Activated naive CD4-positive, alpha-beta T cell treated with Interleukin-2 at 50 U/mL for 16 hours (primary cell): ENCODE data around the gene WDR5B.
"Not testable (repeated sequence)": the region's sequence is repeated elsewhere in the genome, so short reads cannot be mapped to it uniquely, and the experiment has no call there.

Source experiments
- DNase-seq: peaks from one replicate; pipeline ENCODE4 v3.0.0-alpha.2; 2020

Gene WDR5B

DNA sequence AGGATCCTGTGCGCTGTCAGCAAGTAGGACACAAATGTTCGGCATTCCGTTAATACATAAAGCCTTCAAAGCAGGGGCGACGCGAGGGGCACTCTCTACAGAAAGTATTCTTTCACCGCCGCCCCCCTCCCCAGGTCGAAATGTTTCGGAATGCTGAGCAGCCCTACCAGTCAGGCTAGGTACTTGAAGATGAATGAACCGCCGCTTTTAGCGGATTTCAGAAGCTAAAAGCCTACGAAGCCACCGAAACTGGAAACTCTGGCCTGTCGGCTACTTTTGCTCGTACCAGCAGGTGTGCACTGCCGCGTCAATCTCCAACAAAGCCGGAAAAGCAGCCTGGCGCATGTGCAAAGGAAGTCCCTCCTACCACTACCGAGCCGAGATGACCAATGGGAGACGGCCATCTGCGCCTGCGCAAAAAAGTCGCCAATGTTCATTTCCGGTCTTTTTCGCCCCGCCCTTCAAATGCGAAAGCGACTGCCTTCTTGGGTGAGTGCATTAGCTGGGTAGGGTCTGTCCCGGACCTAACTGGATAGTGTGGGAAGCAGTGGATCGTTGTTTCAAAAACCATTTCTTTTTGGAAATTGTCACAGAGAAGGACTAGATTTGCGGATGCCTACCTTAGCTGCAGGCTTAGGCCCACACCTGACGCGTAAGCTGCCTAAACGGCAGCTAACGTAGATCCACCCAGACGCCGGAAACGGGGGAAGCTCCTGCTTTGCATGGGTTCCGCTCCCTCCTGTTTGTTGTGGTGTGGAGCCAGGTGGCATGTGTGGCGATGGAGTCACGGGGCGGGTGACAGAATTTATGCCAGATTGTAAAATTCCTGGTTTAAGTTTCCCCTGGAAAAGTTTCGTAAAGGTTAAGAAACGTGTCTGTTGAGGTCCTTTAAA is at the start of gene WDR5B:
TSS of gene WDR5B (minus strand) at position 301 of the 893 bp plus-strand sequence. CDS start 534 bp downstream, outside the sequence.
- peak; percentile 97 for DNase-seq

DNA sequence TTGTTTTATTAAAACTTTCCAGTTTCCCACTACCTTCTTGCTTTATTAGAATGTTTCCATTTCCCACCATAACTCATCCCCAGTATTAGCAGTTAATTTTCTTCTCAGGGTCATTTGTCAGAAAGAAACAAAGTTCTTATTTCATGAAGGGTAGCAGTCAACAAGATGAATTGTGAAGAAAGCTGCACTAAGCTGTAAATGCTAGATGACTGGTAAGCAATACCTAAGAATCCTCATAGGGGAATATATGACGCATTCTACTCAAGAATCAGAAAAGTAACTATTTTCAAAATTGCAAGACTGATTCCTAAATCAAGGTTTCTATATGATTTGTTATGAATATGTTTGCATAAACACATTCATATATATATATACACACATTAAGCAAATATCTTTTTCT is 48.8 kb upstream of the WDR5B start:
- no peak for DNase-seq

DNA sequence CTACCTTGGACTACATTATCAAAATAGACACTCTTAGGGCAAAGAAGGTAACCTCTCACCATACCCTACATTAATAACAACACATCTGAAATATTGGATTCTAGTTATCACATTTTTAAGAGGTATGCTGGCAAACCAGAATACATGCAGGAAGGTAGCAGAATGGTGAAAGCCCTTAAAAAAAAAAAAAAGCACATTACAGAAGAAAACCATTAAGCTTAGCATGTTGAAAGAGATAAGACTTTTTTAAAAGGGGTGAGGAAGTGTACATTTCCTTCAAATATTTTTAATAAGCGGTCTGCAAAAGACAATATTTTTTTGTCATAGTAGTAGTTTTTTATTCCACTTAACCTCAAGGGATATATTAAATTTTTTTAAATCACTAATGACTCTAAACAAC is 46.5 kb upstream of the WDR5B start:
- DNase-seq: no peak

DNA sequence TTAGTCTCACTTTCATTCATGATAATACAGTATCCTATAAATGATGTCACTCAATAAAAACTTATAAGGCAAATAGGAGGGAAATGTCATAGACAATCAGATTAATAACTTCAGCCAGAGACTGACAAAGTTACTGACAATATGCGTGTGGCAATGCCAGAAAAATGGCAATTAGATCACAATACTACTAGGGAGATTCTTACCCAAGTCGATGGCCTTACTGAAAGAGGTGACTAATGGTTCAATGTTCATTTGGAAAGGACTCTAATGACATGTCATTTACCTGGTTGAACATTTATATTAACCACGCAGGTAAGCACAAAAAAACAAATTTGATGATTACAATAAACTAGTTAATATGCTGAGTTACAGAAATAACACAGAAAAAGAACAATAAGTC is 45.9 kb upstream of the WDR5B start:
- no peak for DNase-seq

DNA sequence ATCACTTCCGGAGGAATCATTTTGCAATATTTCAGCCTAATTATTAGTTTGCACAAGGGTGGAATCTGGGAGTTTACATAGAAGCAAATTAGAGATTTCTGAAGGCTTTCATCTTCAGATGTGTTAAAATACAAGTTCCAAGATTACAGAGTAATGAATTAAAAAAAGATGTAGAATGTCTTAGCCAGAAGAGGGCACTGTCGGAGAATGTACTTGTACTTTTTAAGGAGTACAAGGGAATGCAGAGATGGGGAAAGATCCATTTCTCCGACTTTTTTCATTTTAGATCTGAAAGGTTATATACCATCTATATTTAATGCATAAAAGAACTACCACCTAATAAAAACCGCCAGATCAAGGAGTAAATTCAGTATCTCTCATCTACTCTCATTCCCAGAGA is 43.1 kb upstream of the WDR5B start:
- DNase-seq: no peak

DNA sequence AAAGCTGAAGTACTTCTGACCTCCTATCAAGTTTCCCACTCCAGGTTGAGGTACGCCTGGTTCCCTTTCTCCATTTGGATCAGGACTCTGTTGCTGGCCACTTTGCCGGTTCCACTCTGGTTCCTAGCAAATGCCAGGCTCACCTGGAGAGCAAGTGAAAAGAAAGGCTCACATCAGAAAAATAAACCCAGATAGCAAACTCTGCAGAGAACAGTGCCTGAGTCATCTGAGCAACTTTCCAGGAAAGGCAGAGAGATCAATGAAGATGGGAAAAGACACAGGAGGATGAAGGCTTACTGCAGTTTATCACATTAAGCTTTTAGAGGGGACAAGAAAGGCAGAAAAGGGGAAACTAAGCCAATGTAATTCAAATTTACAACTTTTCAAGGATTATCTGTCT is 41.8 kb upstream of the WDR5B start:
- no peak for DNase-seq

DNA sequence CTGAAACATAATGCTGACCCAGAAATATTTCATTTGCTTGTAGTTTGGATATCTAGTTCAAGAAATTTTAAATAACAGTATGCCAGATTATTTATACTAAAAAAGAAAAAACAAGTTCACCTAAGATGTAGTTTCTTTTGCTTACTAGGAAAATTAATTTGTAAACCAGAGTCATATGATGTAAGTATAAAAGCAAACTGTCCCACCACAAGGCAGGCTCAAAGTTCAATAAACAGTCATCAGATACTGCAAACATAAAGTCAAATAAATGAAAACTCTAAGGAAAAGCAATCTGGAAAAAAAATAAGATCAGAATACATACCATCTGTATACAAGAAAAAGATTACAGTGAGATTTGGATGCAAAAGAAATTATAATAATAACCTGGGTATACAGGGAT is 40.2 kb upstream of the WDR5B start:
- DNase-seq: no peak

DNA sequence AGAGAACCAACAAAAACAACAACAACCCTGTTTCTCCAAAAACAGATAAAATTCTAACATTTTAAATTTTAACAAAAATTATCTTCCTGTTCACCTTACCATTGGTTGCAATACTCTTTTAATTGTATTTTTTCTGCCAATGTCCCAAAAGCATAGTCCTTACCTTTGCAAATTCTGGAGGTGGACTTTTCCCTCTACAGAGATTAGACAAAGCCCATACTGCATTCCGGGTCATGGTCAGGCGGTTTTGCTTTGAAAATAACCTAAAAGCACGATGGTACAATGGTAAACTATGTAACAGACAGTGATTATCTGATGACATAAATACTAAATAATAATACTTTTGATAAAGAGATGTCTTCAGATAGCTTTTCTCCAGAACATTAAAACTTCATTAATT is 35.5 kb upstream of the WDR5B start:
- DNase-seq: no peak

DNA sequence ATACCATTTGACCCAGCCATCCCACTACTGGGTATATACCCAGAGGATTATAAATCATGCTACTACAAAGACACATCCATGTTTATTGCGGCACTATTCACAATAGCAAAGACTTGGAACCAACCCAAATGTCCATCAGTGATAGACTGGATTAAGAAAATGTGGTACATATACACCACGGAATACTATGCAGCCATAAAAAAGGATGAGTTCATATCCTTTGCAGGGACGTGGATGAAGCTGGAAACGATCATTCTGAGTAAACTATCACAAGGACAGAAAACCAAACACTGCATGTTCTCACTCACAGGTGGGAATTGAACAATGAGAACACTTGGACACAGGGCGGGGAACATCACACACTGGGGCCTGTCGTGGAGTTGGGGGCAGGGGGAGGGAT is 32.4 kb upstream of the WDR5B start:
- not testable (repeated sequence) for DNase-seq

DNA sequence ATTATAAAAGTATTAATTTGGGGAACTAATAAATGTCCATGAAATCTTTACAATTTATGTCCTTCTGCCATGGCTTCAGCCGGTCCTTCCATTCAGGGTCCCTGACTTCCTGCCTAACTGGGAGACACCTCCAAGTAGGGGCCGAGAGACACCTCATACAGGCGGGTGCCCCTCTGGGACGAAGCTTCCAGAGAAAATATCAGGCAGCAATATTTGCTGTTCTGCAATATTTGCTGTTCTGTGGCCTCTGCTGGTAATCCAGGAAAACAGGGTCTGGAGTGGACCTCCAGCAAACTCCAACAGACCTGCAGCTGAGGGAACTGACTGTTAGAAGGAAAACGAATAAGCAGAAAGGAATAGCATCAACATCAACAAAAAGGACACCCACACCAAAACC is 28.6 kb upstream of the WDR5B start:
- DNase-seq: not testable (repeated sequence)

DNA sequence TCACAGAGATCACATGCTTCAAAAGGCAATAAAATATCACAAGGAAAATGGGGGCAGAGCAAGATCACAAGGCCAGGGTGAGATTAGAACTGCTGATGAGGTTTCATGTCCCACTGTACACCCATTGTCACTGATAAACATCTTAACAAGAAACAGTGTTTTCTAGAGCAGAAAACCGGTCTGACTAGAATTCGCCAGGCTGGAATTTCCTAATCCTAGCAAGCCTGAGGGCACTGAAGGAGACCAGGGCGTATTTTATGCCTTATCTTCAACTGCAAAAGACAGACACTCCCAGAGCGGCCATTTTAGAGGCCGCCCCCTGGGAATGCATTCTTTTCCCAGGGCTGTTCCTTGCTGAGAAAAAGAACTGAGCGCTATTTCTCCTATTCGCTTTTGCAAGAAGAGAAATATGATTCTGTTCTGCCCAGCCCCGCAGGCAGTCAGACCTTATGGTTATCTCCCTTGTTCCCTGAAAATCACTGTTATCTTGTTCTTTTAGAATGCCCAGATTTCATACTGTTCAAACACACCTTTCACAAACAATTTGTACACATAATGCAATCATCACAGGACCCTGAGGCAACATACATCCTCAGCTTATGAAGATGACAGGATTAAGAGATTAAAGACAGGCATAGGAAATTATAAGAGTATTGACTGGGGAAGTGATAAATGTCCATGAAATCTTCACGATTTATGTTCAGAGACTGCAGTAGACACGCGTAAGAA is 28.1 kb upstream of the WDR5B start:
- DNase-seq: not testable (repeated sequence)

DNA sequence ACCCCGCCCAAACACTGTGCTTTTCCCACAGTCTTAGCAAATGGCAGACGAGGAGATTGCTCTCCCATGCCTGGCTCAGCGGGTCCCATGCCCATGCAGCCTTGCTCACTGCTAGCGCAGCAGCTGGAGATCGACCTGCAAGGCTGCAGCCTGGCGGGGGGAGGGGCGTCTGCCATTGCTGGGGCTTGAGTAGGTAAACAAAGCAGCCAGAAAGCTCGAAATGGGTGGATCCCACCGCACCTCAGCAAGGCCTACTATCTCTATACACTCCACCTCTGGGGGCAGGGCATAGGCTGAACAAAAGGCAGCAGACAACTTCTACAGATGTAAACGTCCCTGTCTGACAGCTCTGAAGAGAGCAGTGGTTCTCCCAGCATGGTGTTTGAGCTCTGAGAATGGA is 27.2 kb upstream of the WDR5B start:
- no peak for DNase-seq

DNA sequence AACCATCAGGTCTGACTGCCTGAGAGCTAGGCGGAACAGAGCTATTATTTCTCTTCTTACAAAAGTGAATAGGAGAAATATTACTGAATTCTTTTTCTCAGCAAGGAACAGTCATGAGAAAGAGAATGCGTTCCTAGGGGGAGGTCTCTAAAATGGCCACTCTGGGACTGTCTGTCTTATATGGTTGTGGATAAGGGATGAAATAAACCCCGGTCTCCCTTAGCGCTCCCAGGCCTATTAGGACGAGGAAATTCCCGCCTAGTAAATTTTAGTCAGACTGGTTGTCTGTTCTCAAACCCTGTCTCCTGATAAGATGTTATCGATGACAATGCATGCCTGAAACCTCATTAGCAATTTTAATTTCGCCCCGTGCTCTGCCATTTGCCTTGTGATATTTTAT is 20.1 kb upstream of the WDR5B start:
- DNase-seq: no peak

DNA sequence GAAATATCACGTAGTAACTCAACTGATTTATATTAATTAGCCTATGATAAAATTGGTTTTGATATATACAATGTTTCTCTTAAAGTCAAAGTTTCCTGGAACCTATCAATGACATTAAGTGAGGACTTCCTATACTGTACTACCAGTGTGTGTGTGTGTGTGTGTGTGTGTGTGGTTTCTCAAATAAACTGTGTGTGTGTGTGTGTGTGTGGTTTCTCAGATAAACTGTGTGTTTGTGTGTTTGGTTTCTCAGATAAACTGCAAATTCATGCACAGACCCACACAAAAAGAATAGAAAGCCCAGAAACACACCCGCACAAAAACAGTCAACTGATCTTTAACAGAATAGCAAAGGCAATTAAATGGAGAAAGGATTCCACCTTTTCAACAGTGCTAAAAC is 14.5 kb upstream of the WDR5B start:
- no peak for DNase-seq

DNA sequence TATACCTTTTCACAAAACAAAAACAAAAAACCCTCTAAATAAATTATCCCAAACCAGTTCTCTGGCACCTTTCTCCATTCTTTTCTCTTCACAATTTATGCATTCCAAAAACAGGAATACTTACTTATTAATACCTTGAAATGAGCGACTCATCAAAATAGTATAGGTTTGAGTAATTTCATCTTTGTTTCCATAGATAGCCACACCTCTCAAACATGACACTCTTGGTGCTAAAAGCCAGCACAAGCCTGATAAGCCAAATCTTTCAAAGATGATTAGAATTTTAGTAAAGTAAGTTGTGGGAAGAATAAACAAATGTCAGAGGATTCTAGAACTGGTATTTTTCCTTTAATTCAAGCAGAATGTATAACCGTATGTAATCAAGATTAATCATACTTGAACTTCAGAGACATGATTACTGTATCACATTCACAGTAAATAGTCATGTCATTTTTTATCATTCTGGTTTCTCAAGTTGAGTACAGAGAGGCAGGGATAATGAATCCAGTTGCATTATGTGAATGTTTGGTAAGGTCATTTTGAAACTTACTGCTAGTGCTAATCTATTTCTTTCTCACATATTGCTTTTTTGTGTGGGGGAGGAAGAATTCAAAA is 12.1 kb upstream of the WDR5B start:
- no peak for DNase-seq

DNA sequence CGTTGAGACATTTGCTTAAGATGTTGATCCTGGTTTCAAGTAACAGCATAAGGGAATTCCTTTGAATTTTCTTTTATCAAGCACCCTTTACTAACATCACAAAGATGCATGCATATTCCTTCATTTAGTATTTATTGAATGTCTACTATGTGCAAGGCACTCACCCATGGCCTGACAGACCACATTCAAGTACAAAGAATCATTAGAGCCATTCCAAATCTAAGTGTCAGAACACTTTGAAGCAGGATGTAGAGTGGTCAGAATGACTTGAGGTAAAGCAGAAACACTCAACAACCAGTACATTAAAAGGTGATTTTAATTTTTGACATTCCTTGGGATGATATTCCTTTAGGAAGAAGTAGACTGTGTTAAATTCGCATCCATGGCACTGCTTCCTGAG is 6.0 kb upstream of the WDR5B start:
- DNase-seq: no peak

DNA sequence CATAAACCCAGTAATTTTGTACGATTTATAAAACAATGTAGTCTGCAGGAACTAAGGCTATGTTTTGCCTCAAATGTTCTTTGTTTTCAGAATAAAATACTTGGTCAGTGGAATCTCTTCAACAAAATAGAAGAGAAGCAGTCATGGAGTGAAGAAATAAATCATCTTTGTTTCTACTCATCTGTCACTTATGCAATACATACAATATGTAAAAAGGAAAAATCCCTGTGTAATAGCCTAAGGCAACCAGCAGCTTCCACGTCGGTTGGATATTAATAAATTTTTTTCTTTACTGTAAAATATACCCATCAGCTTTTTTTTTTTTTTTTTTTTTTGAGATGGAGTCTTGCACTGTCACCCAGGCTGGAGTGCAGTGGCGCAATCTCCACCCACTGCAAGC is 5.2 kb upstream of the WDR5B start:
- no peak for DNase-seq

DNA sequence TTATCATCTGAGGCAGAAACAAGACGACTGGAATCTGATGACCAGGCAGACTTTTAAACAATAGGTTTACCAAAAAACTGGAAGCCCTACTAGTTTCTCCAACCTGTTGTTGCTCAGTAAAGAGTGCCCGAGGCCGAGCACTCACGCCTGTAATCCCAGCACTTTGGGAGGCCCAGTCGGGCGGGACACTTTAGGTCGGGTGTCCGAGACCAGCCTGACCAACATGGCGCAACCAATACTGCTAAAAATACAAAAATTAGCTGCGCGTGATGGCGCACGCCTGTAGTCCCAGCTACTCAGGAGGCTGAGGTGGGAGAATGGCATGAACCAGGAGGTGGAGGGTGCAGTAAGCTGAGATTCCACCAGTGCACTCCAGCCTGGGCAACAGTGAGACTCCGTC is 1.1 kb upstream of the WDR5B start:
- DNase-seq: no peak

DNA sequence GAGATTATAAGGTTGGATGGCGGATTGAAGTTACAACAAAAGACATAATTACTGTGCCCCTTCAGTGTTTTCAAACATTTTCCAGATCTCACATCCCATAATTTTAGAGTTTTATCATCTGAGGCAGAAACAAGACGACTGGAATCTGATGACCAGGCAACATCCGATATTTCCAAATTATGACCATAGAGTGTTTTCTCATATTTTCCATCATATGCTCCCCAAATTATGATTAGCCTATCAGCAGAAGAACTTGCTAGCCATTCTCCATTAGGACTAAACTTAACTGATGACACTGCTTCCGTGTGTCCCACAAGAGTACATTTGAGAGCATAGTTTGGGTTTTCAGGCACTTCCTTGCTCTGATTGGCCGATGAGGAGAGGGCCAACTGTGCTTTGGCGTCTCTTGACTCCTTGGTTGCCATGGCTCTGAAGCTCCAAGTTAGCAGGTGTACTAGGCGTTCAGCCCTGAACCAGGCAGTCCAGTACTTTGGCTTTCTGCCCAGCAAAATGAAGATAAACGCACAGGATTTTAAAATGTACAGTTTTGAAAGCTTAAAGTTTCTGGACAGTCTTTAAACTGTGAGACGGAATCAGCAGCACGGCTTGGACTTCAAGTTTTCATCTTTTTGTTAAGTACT is 638 bp downstream of the WDR5B start:
- DNase-seq: peak; percentile 43

DNA sequence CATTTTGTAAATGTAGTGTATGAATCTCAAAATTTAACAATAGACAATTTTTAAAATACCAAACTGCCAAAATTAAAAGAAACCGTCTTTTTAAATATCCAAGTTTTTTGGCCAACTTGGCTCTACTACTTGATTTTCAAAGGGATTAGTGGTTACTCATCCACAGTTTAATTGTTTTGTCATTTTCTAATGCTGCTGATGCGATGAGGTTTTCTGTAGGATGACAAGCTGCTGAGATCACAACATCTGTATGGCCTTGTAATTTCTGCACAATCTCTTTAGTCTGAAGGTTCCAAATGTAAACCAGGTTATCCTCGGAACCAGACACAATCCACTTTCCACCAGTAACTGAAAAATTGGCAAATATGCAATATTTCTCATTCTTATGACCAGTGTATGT is 1.5 kb downstream of the WDR5B start:
- no peak for DNase-seq

DNA sequence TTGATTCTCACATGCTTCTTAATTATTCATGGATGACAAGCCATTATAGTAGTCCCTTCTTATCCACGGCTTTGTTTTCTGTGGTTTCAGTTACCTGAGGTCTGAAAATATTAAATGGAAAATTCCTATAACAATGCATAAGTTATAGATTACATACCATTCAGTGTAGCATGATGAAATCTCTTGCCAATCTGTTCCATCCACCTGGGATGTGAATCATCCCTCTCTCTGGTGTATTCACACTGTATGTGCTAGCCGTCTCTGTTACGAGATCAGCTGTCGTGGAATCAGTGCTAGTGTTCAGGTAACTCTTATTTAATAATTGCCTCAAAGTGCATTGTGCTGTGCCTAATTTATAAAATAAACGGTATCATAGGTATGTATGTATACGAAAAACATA is 5.2 kb downstream of the WDR5B start:
- no peak for DNase-seq

DNA sequence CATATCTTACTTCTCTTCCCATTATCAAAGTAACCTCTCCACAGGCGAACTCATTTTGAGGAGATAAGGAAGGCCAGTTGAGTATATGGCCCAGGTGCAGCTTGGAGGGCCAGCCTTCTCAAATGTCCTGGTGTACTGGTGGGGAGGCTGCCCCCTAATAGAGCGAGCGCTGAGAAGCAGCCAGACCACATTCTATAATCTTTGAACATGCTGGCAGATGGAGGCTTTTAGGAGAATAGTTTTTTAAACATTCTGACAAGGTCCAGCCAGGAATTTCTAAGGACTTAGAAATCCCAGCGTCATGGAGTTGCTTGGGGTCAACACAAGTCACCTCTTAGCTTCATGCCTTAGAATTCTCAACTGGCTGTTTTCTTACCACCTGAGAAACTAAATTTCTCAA is 5.8 kb downstream of the WDR5B start:
- DNase-seq: no peak

DNA sequence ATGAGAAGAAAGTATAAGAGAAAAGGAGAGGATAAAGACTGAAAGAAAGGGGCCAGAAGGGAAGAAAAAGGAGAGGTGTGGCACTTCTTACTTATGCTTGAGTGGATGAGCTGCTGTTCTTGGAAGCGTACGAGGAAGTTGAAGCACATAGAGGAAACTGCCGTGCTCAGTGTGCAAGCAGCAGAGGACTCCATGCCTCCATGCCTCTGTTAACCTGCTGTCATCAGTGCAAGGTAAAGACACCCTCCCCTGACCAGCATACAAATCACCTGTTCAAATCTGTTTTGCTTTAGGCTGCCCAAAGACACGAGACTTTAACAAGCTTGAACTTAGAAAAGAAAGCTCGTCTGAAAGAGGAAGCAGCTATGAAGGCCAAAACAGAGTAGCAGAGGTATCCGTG is 6.4 kb downstream of the WDR5B start:
- DNase-seq: no peak

DNA sequence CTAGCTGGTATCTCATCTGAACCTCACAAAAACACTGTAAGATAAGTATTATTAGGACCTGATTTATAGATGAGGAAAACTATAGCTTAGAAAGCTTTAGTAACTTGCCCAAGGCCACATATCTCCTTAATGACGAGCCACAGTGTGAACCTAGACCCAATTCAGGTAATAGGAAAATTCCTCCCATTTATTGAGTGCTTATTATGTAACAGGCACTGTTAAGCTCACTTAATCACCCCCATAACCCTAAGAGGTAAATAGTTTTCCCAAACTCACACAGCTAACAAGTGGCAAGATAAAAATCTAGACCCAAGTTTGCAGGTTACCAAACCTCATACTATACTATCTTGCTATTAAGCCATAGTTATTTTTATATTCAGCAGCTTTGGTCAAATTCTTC is 7.9 kb downstream of the WDR5B start:
- DNase-seq: no peak
